ENCODE data around the gene PSME2. TPM values are rescaled to one million over a fixed set of nuclear protein-coding genes. Genes with fewer than 3 reads are reported as not detected.

Gene PSME2
- total and polyA plus RNA-seq, 2 of the 13 experiments (the other 11 are each of a cell fraction or from before 2014, with no cell fraction given): 332 to 716 TPM

GRCh38 chr14:24114532-24115421, 31.6 kb downstream of the PSME2 start, which contains the start of the genes DCAF11 and NRL (continued):
- peak; percentile 91 for TF ChIP-seq ARID5B (CRISPR knock-in tag; IDR thresholded peaks at IDR 0.05)
- TF ChIP-seq SMAD9 (CRISPR knock-in tag; IDR thresholded peaks at IDR 0.05): peak; percentile 98
- peak; percentile 99 for TF ChIP-seq NFATC3 (CRISPR knock-in tag; IDR thresholded peaks at IDR 0.05)
- peak; percentile 97; the same call in 1 of the 2 replicates for TF ChIP-seq ZNF619 (CRISPR knock-in tag; IDR thresholded peaks at IDR 0.05)
- peak; percentile 94 for TF ChIP-seq FOXA3 (CRISPR knock-in tag; IDR thresholded peaks at IDR 0.05)
- peak; percentile 100 for TF ChIP-seq TOPORS (CRISPR knock-in tag; IDR thresholded peaks at IDR 0.05)
- TF ChIP-seq SETDB1 (CRISPR knock-in tag; IDR thresholded peaks at IDR 0.05; ENCODE audit: borderline replicate concordance): no peak
- TF ChIP-seq ZNF225 (CRISPR knock-in tag; IDR thresholded peaks at IDR 0.05): peak; percentile 98
- no peak for TF ChIP-seq PHF21A (CRISPR knock-in tag; IDR thresholded peaks at IDR 0.05)
- peak; percentile 99 for TF ChIP-seq MZF1 (CRISPR knock-in tag; IDR thresholded peaks at IDR 0.05; ENCODE audit: borderline replicate concordance)
- peak; percentile 93 for TF ChIP-seq PCBP1 (IDR thresholded peaks at IDR 0.05; ENCODE audit: borderline replicate concordance, low read depth, low read length)
